Endothelial cell of umbilical vein (primary cell): ENCODE results near the gene PCDH8. TPM values are rescaled to one million over a fixed set of nuclear protein-coding genes. Genes with fewer than 3 reads are reported as not detected.

Experiments used
- BruUV-seq: library from RNA; stranded (reverse); fragments of 400-500 nt; replicated peaks from 2 replicates; lab custom pipeline; 2021; lab: Mats Ljungman, UMichigan
- CTCF ChIA-PET: fragments of 300-600, 350-600 bp; sonication (Branson Sonifier 250); formaldehyde crosslinking; loops from one replicate; lab custom pipeline; 2021; ENCODE audit warnings: antibody characterized with exemption, inconsistent platforms; lab: Charles Lee
- POLR2A ChIA-PET: fragments of 300-600, 350-600 bp; sonication (Branson Sonifier 250); formaldehyde crosslinking; loops from one replicate; lab custom pipeline; 2021; ENCODE audit warnings: antibody characterized with exemption, inconsistent platforms; lab: Charles Lee
- DNase-seq: peaks from one replicate; pipeline ENCODE4 v3.0.0-alpha.2; 2011; ENCODE audit warnings: low read depth, low spot score
- FAIRE-seq: peaks from 2 replicates; lab custom pipeline; 2011; peaks lifted over from hg19 to GRCh38; lab: Jason Lieb, UNC
- H2AFZ ChIP-seq: 2 replicates; pipeline ENCODE4 v1.6.0; 2012; ENCODE audit warnings: low read depth, low read length, control low read depth, inconsistent platforms
- H3K27ac ChIP-seq: 2 replicates; pipeline ENCODE4 v1.5.1; 2011; ENCODE audit warnings: low read depth, mild to moderate bottlenecking, control low read depth, low read length, moderate library complexity; ENCODE audit not compliant: insufficient read depth
- H3K27me3 ChIP-seq, 2 experiments: 2 replicates each; pipeline versions ENCODE4 v1.6.0 to v1.6.1; 2011; ENCODE audit warnings: low read length in 2 of 2, mixed read lengths in 1 of 2; ENCODE audit not compliant: control insufficient read depth in 2 of 2, insufficient read depth in 2 of 2
- H3K36me3 ChIP-seq, 2 experiments: 2 replicates in 1 of 2; 3 replicates in 1 of 2; pipeline ENCODE4 v1.5.1; 2011; ENCODE audit warnings: low read length in 2 of 2, mild to moderate bottlenecking in 1 of 2, moderate library complexity in 1 of 2; ENCODE audit not compliant: control insufficient read depth in 2 of 2, insufficient read depth in 2 of 2; ENCODE audit errors: extremely low read depth in 1 of 2
- H3K4me1 ChIP-seq: 3 replicates; pipeline ENCODE4 v1.5.1; 2011; ENCODE audit warnings: mild to moderate bottlenecking, low read length; ENCODE audit not compliant: control insufficient read depth, insufficient read depth; ENCODE audit errors: extremely low read depth
- H3K4me2 ChIP-seq: 2 replicates; pipeline ENCODE4 v1.6.1; 2011; ENCODE audit warnings: low read length, control low read depth, mixed read lengths; ENCODE audit not compliant: insufficient read depth
- H3K4me3 ChIP-seq, 3 experiments: fragments of 200-600 bp in 1 of 3; sonication (generic), shearing (Covaris generic) in 1 of 3; replicated peaks in 1 of 3; 2 replicates each; pipeline ENCODE4 v1.5.1; 2011 to 2016; ENCODE audit warnings: control low read depth in 3 of 3, low read length in 3 of 3, mild to moderate bottlenecking in 2 of 3, inconsistent platforms in 1 of 3, low read depth in 1 of 3, moderate library complexity in 1 of 3; ENCODE audit not compliant: insufficient read depth in 1 of 3
- H3K79me2 ChIP-seq: 2 replicates; pipeline ENCODE4 v1.6.0; 2012; ENCODE audit warnings: low read length, inconsistent platforms; ENCODE audit not compliant: control insufficient read depth, insufficient read depth
- H3K9ac ChIP-seq: replicated peaks from 2 replicates; pipeline ENCODE3; 2011; ENCODE audit warnings: low read length, control low read depth; ENCODE audit not compliant: insufficient read depth; ENCODE audit errors: extremely low read depth
- H3K9me1 ChIP-seq: replicated peaks from 3 replicates; pipeline ENCODE4 v1.6.0; 2011; ENCODE audit warnings: mild to moderate bottlenecking, low read length; ENCODE audit not compliant: control insufficient read depth, insufficient read depth; ENCODE audit errors: extremely low read depth
- H3K9me3 ChIP-seq: replicated peaks from 2 replicates; pipeline ENCODE4 v1.5.1; 2012; ENCODE audit warnings: low read length, inconsistent platforms; ENCODE audit not compliant: control insufficient read depth, insufficient read depth
- H4K20me1 ChIP-seq: replicated peaks from 2 replicates; pipeline ENCODE3; 2011; ENCODE audit warnings: mild to moderate bottlenecking, low read length; ENCODE audit not compliant: control insufficient read depth, insufficient read depth; ENCODE audit errors: extremely low read depth
- CTCF ChIP-seq, 2 donors: IDR thresholded peaks; 1 replicate in 1 of 2; 2 replicates in 1 of 2; pipeline ENCODE4 v1.5.1; 2011; ENCODE audit warnings: low read length in 2 of 2, mild to moderate bottlenecking in 2 of 2, moderate library complexity in 2 of 2, control low read depth in 1 of 2, inconsistent platforms in 1 of 2, low read depth in 1 of 2; ENCODE audit not compliant: insufficient read depth in 1 of 2; ENCODE audit errors: extremely low read depth in 1 of 2
- EZH2 ChIP-seq: IDR thresholded peaks from 2 replicates; pipeline ENCODE4 v1.6.1; 2012; ENCODE audit warnings: borderline replicate concordance, low read depth, mild to moderate bottlenecking, moderate library complexity, low read length, inconsistent platforms; ENCODE audit not compliant: severe bottlenecking
- FOS ChIP-seq: IDR thresholded peaks from 2 replicates; pipeline ENCODE4 v1.6.1; 2011; ENCODE audit warnings: mild to moderate bottlenecking, low read length, moderate library complexity, borderline replicate concordance; ENCODE audit not compliant: insufficient read depth
- GATA2 ChIP-seq: IDR thresholded peaks from 2 replicates; pipeline ENCODE4 v1.7.0; 2011; ENCODE audit warnings: low read depth, mild to moderate bottlenecking, moderate library complexity, mixed read lengths, low read length; ENCODE audit not compliant: insufficient read length, insufficient read depth
- JUN ChIP-seq: IDR thresholded peaks from 2 replicates; pipeline ENCODE4 v1.6.1; 2011; ENCODE audit warnings: borderline replicate concordance, low read depth; ENCODE audit not compliant: insufficient read length, insufficient read depth
- MAX ChIP-seq: IDR thresholded peaks from 2 replicates; pipeline ENCODE4 v1.6.1; 2011; ENCODE audit not compliant: insufficient read depth, insufficient read length
- MYC ChIP-seq: IDR thresholded peaks from one replicate; pipeline ENCODE4 v1.6.1; 2011; ENCODE audit warnings: mild to moderate bottlenecking, low read depth, low read length
- POLR2A ChIP-seq: IDR thresholded peaks from 2 replicates; pipeline ENCODE4 v1.6.1; 2012; ENCODE audit warnings: low read depth, mild to moderate bottlenecking, control low read depth, low read length
- POLR2AphosphoS5 ChIP-seq: IDR thresholded peaks from 2 replicates; pipeline ENCODE4 v1.6.1; 2012; ENCODE audit warnings: low read depth, mild to moderate bottlenecking, control low read depth, low read length, moderate library complexity; ENCODE audit not compliant: insufficient read depth
- dilution Hi-C: fragments of 300-500 bp; cut with MboI; formaldehyde crosslinking; loops from one replicate; pipeline ENCODE4 v1.15.0; 2019; ENCODE audit warnings: low sequenced_read_pairs; ENCODE audit not compliant: extremely low pct_ligation_motif_present
- intact Hi-C: fragments of 100-400 bp; cut with micrococcal nuclease; formaldehyde crosslinking; loops from one replicate; pipeline ENCODE4 v1.10.0; 2022
- polyA plus RNA-seq, 4 experiments: library from polyadenylated mRNA; depleted of rRNA in 3 of 4; stranded (reverse) in 3 of 4; unstranded in 1 of 4; fragments of >200 nt; gene quantifications; 2 replicates each; pipeline versions ENCODE4 v1.2.1 to v1.2.3, GENCODE V29; 2011 to 2012; ENCODE audit warnings: missing spikeins in 1 of 4
- total RNA-seq: library from RNA; stranded (reverse); gene quantifications from 2 replicates; pipeline ENCODE4 v1.2.3, GENCODE V29; 2021

Gene PCDH8
- total and polyA plus RNA-seq, 2 donors (not counting 3 experiments of a cell fraction or from before 2014, with no cell fraction given), result not detected

GRCh38 chr13:52840066-52840465 lies 8.4 kb downstream of the PCDH8 start:
- BruUV-seq, result no TSS peak
- POLR2A ChIA-PET, result no interaction called here
- H3K4me2 ChIP-seq, result no peak overlapping the region

More at GRCh38 chr13:52840066-52840465, 8.4 kb downstream of the PCDH8 start:
- Histone ChIP-seq H3K27me3 (peaks cover 8 to 19% of the 10 kb centered on the region in 2 experiments), H3K79me2 (no peaks in the 10 kb centered on the region), H3K4me3 (no peak overlapping the region), H4K20me1 (no peaks in the 10 kb centered on the region), H3K9me1 (no peaks in the 10 kb centered on the region), H3K9ac (no peak overlapping the region), H2AFZ (no peak overlapping the region), H3K4me1 (no peaks in the 10 kb centered on the region), H3K27ac (no peak overlapping the region), H3K36me3 (no peaks in the 10 kb centered on the region), H3K9me3 (no peaks in the 10 kb centered on the region)
- intact Hi-C loops, result loop anchor here (2.0 kb wide), 1 partner anchor 175 kb away; no protein-coding TSS in a partner anchor
- FAIRE-seq (no peak), DNase-seq (no peak)
- TF ChIP-seq MYC, result no peak
- no peak for TF ChIP-seq CTCF (IDR thresholded peaks at IDR 0.05; ENCODE audit: extremely low read depth in 1 of 2, insufficient read depth in 1 of 2, low read depth in 1 of 2, low read length in 2 of 2)
- no peak for TF ChIP-seq GATA2
- no peak for TF ChIP-seq FOS
- TF ChIP-seq MAX, result no peak
- no peak for TF ChIP-seq POLR2A
- no peak for TF ChIP-seq POLR2AphosphoS5
- TF ChIP-seq EZH2, result no peak
- no peak for TF ChIP-seq JUN
- CTCF ChIA-PET, result no interaction called here
- dilution Hi-C loops, result no loop called here
